ENCODE results near the gene LGR6.
"Not testable (repeated sequence)": the region's sequence is repeated elsewhere in the genome, so short reads cannot be mapped to it uniquely, and the experiment has no call there.

Gene LGR6

GRCh38 chr1:202193614-202194327 lies at the start of gene LGR6:
Gene LGR6 (plus strand): TSS chr1:202193799. CDS start chr1:202193990, 191 bp downstream.
- no peaks in the 10 kb centered on the region for H3K9me3 Mint-ChIP-seq
- H3K4me3 Mint-ChIP-seq, result peak within 1 kb of the TSS; percentile 73
- peaks cover 10% of the 10 kb centered on the region for H3K27me3 Mint-ChIP-seq
- H3K36me3 Mint-ChIP-seq, result no peaks in the 10 kb centered on the region
- H3K4me1 Mint-ChIP-seq, result peaks cover 17% of the 10 kb centered on the region
- no peak within 1 kb of the TSS for H3K27ac Mint-ChIP-seq

GRCh38 chr1:202144402-202145067 lies 49.1 kb upstream of the LGR6 start, which contains the start of gene ARL8A:
Gene ARL8A (minus strand): TSS chr1:202144737. CDS start chr1:202144572, 165 bp downstream.
- Mint-ChIP-seq H3K4me1 (peaks cover 30% of the 10 kb centered on the region), H3K27me3 (no peaks in the 10 kb centered on the region), H3K9me3 (no peaks in the 10 kb centered on the region), H3K36me3 (peaks cover 3% of the 10 kb centered on the region), H3K27ac (peak within 1 kb of the TSS; percentile 92), H3K4me3 (peak within 1 kb of the TSS; percentile 92)

- H3K36me3 Mint-ChIP-seq, result peaks cover 3% of the 10 kb centered on the region
- peak overlapping the region; percentile 67 for H3K27ac Mint-ChIP-seq
- no peaks in the 10 kb centered on the region for H3K9me3 Mint-ChIP-seq
- peaks cover 30% of the 10 kb centered on the region for H3K4me1 Mint-ChIP-seq
- no peaks in the 10 kb centered on the region for H3K27me3 Mint-ChIP-seq
- H3K4me3 Mint-ChIP-seq, result peak overlapping the region; percentile 86
Observed at GRCh38 chr1:202145068-202145743, 48.4 kb upstream of the LGR6 start.

GRCh38 chr1:202145744-202146140 lies 47.9 kb upstream of the LGR6 start:
- H3K4me3 Mint-ChIP-seq, result peak overlapping the region; percentile 86
- peaks cover 30% of the 10 kb centered on the region for H3K4me1 Mint-ChIP-seq
- not testable (repeated sequence) for H3K36me3 Mint-ChIP-seq, H3K27ac Mint-ChIP-seq, H3K27me3 Mint-ChIP-seq, H3K9me3 Mint-ChIP-seq

- peaks cover 7% of the 10 kb centered on the region for H3K36me3 Mint-ChIP-seq
- H3K4me3 Mint-ChIP-seq, result peak overlapping the region; percentile 11
- H3K9me3 Mint-ChIP-seq, result no peaks in the 10 kb centered on the region
- H3K27ac Mint-ChIP-seq, result no peak overlapping the region
- H3K27me3 Mint-ChIP-seq, result no peaks in the 10 kb centered on the region
- H3K4me1 Mint-ChIP-seq, result peaks cover 26% of the 10 kb centered on the region
Observed at GRCh38 chr1:202146279-202146678, 47.3 kb upstream of the LGR6 start.

GRCh38 chr1:202146993-202147392 lies 46.6 kb upstream of the LGR6 start:
- Mint-ChIP-seq H3K27me3 (no peaks in the 10 kb centered on the region), H3K27ac (no peak overlapping the region), H3K36me3 (peaks cover 7% of the 10 kb centered on the region), H3K9me3 (no peaks in the 10 kb centered on the region), H3K4me3 (no peak overlapping the region), H3K4me1 (peaks cover 24% of the 10 kb centered on the region)

GRCh38 chr1:202148391-202148790 lies 45.2 kb upstream of the LGR6 start:
- Mint-ChIP-seq H3K4me3 (no peak overlapping the region), H3K27me3 (no peaks in the 10 kb centered on the region), H3K36me3 (peaks cover 9% of the 10 kb centered on the region), H3K9me3 (no peaks in the 10 kb centered on the region), H3K4me1 (peaks cover 10% of the 10 kb centered on the region), H3K27ac (no peak overlapping the region)

GRCh38 chr1:202149566-202149965 lies 44.0 kb upstream of the LGR6 start:
- Mint-ChIP-seq H3K36me3 (peaks cover 11% of the 10 kb centered on the region), H3K4me3 (no peak overlapping the region), H3K9me3 (no peaks in the 10 kb centered on the region), H3K27me3 (no peaks in the 10 kb centered on the region), H3K27ac (no peak overlapping the region), H3K4me1 (peaks cover 12% of the 10 kb centered on the region)

- no peaks in the 10 kb centered on the region for H3K27me3 Mint-ChIP-seq
- no peaks in the 10 kb centered on the region for H3K9me3 Mint-ChIP-seq
- no peak overlapping the region for H3K27ac Mint-ChIP-seq
- peaks cover 11% of the 10 kb centered on the region for H3K36me3 Mint-ChIP-seq
- no peak overlapping the region for H3K4me3 Mint-ChIP-seq
- H3K4me1 Mint-ChIP-seq, result peaks cover 16% of the 10 kb centered on the region
Observed at GRCh38 chr1:202150187-202150586, 43.4 kb upstream of the LGR6 start.

- peak overlapping the region; percentile 66 for H3K27ac Mint-ChIP-seq
- H3K36me3 Mint-ChIP-seq, result peaks cover 14% of the 10 kb centered on the region
- peaks cover 15% of the 10 kb centered on the region for H3K4me1 Mint-ChIP-seq
- no peaks in the 10 kb centered on the region for H3K9me3 Mint-ChIP-seq
- no peaks in the 10 kb centered on the region for H3K27me3 Mint-ChIP-seq
- H3K4me3 Mint-ChIP-seq, result no peak overlapping the region
Observed at GRCh38 chr1:202150602-202151001, 43.0 kb upstream of the LGR6 start.

- Mint-ChIP-seq H3K4me1 (peaks cover 18% of the 10 kb centered on the region), H3K27ac (peak overlapping the region; percentile 56), H3K9me3 (no peaks in the 10 kb centered on the region), H3K4me3 (no peak overlapping the region), H3K36me3 (peaks cover 16% of the 10 kb centered on the region), H3K27me3 (no peaks in the 10 kb centered on the region)
Observed at GRCh38 chr1:202151045-202151444, 42.6 kb upstream of the LGR6 start.

GRCh38 chr1:202152399-202152798 lies 41.2 kb upstream of the LGR6 start:
- peaks cover 20% of the 10 kb centered on the region for H3K36me3 Mint-ChIP-seq
- H3K9me3 Mint-ChIP-seq, result no peaks in the 10 kb centered on the region
- no peak overlapping the region for H3K4me3 Mint-ChIP-seq
- H3K27me3 Mint-ChIP-seq, result no peaks in the 10 kb centered on the region
- peaks cover 24% of the 10 kb centered on the region for H3K4me1 Mint-ChIP-seq
- no peak overlapping the region for H3K27ac Mint-ChIP-seq

- Mint-ChIP-seq H3K27me3 (no peaks in the 10 kb centered on the region), H3K4me1 (peaks cover 32% of the 10 kb centered on the region), H3K36me3 (peaks cover 17% of the 10 kb centered on the region), H3K9me3 (no peaks in the 10 kb centered on the region), H3K4me3 (no peak overlapping the region), H3K27ac (no peak overlapping the region)
Observed at GRCh38 chr1:202153284-202153683, 40.3 kb upstream of the LGR6 start.

GRCh38 chr1:202154148-202154765 lies 39.3 kb upstream of the LGR6 start:
- Mint-ChIP-seq H3K9me3 (no peaks in the 10 kb centered on the region), H3K36me3 (peaks cover 19% of the 10 kb centered on the region), H3K4me1 (peaks cover 42% of the 10 kb centered on the region), H3K4me3 (no peak overlapping the region), H3K27me3 (no peaks in the 10 kb centered on the region), H3K27ac (peak overlapping the region; percentile 71)

GRCh38 chr1:202154766-202155477 lies 38.7 kb upstream of the LGR6 start:
- H3K27ac Mint-ChIP-seq, result peak overlapping the region; percentile 71
- H3K4me3 Mint-ChIP-seq, result peak overlapping the region; percentile 5
- H3K9me3 Mint-ChIP-seq, result no peaks in the 10 kb centered on the region
- H3K36me3 Mint-ChIP-seq, result peaks cover 19% of the 10 kb centered on the region
- no peaks in the 10 kb centered on the region for H3K27me3 Mint-ChIP-seq
- H3K4me1 Mint-ChIP-seq, result peaks cover 46% of the 10 kb centered on the region
